ENCODE measurements around the gene ZNF516.

The ZNF516 gene

GRCh38 chr18:76394780-76395476 is 100.1 kb downstream of the ZNF516 start:
- no peak for TF ChIP-seq CTCF (IDR thresholded peaks at IDR 0.05; ENCODE audit: low read depth, low read length)
- no peak overlapping the region for H3K4me3 ChIP-seq (ENCODE audit: low read depth, low read length)

- TF ChIP-seq CTCF (IDR thresholded peaks at IDR 0.05; ENCODE audit: low read depth, low read length) = no peak
- H3K4me3 ChIP-seq (ENCODE audit: low read depth, low read length) = no peak overlapping the region
These were observed 102.7 kb downstream of the ZNF516 start for GRCh38 chr18:76392349-76392748.

- no peak for TF ChIP-seq CTCF (IDR thresholded peaks at IDR 0.05; ENCODE audit: low read depth, low read length)
- no peak overlapping the region for H3K4me3 ChIP-seq (ENCODE audit: low read depth, low read length)
These were observed 103.3 kb downstream of the ZNF516 start for GRCh38 chr18:76391746-76392145.

- no peak overlapping the region for H3K4me3 ChIP-seq (ENCODE audit: low read depth, low read length)
- no peak for TF ChIP-seq CTCF (IDR thresholded peaks at IDR 0.05; ENCODE audit: low read depth, low read length)
These were observed 104.0 kb downstream of the ZNF516 start for GRCh38 chr18:76391038-76391437.

- no peak overlapping the region for H3K4me3 ChIP-seq (ENCODE audit: low read depth, low read length)
- TF ChIP-seq CTCF (IDR thresholded peaks at IDR 0.05; ENCODE audit: low read depth, low read length) = no peak
These were observed 104.5 kb downstream of the ZNF516 start for GRCh38 chr18:76390452-76391035.

DNA sequence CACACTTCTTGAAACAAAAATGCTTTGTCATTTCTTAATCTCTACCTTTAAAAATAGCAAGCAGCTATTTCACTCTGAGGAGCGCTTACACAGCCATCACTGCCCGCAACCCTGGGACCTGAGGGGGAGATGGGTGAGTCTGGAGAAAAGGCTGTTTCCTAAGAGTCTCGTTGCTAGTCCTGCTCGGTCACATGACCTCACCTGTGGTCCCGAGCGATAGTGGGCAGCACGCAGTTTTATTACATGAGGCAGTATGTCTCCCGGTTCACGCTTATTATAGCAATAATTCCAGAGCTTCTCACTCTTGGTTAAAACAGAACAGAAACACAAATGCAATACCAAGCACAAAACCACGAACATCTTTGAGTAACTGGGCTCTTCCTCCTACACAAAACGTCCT is 105.3 kb downstream of the ZNF516 start:
- no peak overlapping the region for H3K4me3 ChIP-seq (ENCODE audit: low read depth, low read length)
- no peak for TF ChIP-seq CTCF (IDR thresholded peaks at IDR 0.05; ENCODE audit: low read depth, low read length)

GRCh38 chr18:76388891-76389423 is 106.1 kb downstream of the ZNF516 start:
- TF ChIP-seq CTCF (IDR thresholded peaks at IDR 0.05; ENCODE audit: low read depth, low read length) = no peak
- no peak overlapping the region for H3K4me3 ChIP-seq (ENCODE audit: low read depth, low read length)
